ENCODE results near the gene PRODH.
"Not testable (repeated sequence)": the region's sequence is repeated elsewhere in the genome, so short reads cannot be mapped to it uniquely, and the experiment has no call there.

PRODH gene

GRCh38 chr22:18912264-18912946 lies 23.7 kb downstream of the PRODH start:
- H3K9ac ChIP-seq (ENCODE audit: low read depth, low read length); H3K4me3 ChIP-seq (ENCODE audit: low read length); H3K27me3 ChIP-seq (ENCODE audit: control insufficient read depth, insufficient read depth, low read length); H3K36me3 ChIP-seq (ENCODE audit: insufficient read depth, low read length); H3K4me2 ChIP-seq (ENCODE audit: low read length); H3K9me3 ChIP-seq (replicated peaks; ENCODE audit: low read length); H3K4me1 ChIP-seq (ENCODE audit: control insufficient read depth, insufficient read depth, low read length): not testable (repeated sequence)

DNA sequence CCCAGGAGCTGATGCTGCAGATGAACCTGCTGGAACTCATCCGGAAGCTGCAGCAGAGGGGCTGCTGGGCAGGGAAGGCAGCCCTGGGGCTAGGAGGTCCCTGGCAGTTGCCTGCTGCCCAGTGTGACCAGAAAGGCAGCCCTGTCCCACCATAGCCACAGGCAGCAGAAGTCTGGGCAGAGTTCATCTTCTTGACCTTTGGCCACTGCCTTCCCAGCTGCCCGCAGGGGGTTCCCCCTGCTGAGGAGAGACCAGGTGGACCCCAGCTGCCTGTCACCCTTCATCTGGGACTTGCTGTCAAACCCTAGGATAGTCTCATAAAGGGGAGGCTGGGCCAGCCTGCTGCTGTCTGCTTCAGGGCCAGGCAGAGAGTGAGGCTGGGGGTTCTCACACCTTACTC lies 24.6 kb downstream of the PRODH start:
- H3K9ac ChIP-seq (ENCODE audit: low read depth, low read length); H3K4me2 ChIP-seq (ENCODE audit: low read length); H3K9me3 ChIP-seq (replicated peaks; ENCODE audit: low read length); H3K27me3 ChIP-seq (ENCODE audit: control insufficient read depth, insufficient read depth, low read length); H3K4me1 ChIP-seq (ENCODE audit: control insufficient read depth, insufficient read depth, low read length); H3K36me3 ChIP-seq (ENCODE audit: insufficient read depth, low read length); H3K4me3 ChIP-seq (ENCODE audit: low read length): not testable (repeated sequence)

DNA sequence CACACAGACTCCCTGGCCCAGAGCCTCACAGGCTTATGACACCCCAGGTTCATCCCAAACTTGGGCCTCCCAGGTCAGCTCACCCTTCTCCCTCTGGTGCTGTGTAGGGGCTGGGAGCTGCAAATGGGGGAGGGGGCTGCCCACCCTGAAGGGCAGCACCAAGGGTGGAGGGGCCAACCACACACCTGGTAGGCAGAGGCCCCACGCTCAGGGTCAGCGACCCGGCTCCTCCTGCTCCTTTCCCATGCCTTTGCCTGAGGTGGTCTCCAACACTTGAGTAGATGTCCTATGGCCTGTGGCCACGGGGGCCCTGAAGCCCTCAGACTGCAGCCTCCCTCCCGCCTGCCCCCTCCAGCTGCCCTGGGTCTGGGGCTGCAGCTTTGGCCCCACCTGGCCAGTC lies 26.5 kb downstream of the PRODH start:
- Histone ChIP-seq H3K36me3 (ENCODE audit: insufficient read depth, low read length) (no peaks in the 10 kb centered on the region), H3K4me2 (ENCODE audit: low read length) (no peak overlapping the region), H3K27me3 (ENCODE audit: control insufficient read depth, insufficient read depth, low read length) (no peaks in the 10 kb centered on the region), H3K9me3 (replicated peaks; ENCODE audit: low read length) (no peaks in the 10 kb centered on the region), H3K9ac (ENCODE audit: low read depth, low read length) (no peak overlapping the region), H3K4me3 (ENCODE audit: low read length) (no peak overlapping the region), H3K4me1 (ENCODE audit: control insufficient read depth, insufficient read depth, low read length) (no peaks in the 10 kb centered on the region)

GRCh38 chr22:18906896-18907295 lies 29.2 kb downstream of the PRODH start:
- no peaks in the 10 kb centered on the region for H3K9me3 ChIP-seq (replicated peaks; ENCODE audit: low read length)
- H3K4me1 ChIP-seq (ENCODE audit: control insufficient read depth, insufficient read depth, low read length): no peaks in the 10 kb centered on the region
- no peaks in the 10 kb centered on the region for H3K27me3 ChIP-seq (ENCODE audit: control insufficient read depth, insufficient read depth, low read length)
- no peak overlapping the region for H3K9ac ChIP-seq (ENCODE audit: low read depth, low read length)
- H3K4me3 ChIP-seq (ENCODE audit: low read length): no peak overlapping the region
- H3K36me3 ChIP-seq (ENCODE audit: insufficient read depth, low read length): no peaks in the 10 kb centered on the region
- H3K4me2 ChIP-seq (ENCODE audit: low read length): no peak overlapping the region

GRCh38 chr22:18906410-18906745 lies 29.7 kb downstream of the PRODH start:
- not testable (repeated sequence) for H3K4me1 ChIP-seq (ENCODE audit: control insufficient read depth, insufficient read depth, low read length)

DNA sequence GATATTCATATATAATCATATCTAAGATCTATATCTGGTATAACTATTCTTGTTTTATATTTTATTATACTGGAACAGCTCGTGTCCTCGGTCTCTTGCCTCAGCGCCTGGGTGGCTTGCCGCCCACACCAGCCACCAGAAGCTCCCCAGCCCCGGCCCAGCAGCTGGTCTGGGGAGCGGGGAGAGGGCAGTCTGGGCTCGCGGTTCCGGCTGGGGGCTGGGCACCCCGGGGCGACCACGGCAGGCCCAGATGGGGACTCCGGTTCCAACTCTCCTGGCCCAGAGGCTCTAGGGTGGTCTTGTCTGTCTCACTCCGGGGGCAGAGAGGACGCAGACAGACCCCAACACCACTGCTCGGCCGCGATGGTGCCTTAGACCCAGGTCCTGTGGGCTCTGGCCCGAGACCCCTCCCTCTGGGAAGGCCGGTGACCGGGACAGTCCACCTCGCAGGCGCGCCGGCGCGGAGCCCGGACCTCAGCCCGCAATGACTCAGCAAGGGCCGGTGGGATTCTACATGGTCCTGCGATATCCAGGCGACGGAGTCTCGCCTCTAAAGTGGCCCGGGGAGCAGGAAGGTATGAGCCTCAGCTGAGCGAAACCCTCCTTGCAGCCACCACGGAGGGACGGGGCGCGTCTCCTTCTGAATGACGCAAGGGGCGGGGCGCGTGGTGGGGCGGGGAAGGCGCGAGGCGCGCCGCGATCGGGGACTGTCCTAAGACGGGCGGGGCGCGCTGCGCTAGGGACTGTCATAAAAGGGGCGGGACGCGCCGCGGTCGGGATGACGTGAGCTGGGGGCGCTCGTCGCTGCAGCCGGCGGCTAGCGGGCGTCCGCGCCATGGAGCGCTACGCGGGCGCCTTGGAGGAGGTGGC lies 30.3 kb downstream of the PRODH start, which contains the start of gene DGCR6:
DGCR6 (plus strand) TSS at position 781 of the 870 bp plus-strand sequence; CDS start at position 836, 55 bp downstream.
- no peaks in the 10 kb centered on the region for H3K4me1 ChIP-seq (ENCODE audit: control insufficient read depth, insufficient read depth, low read length)
- no peaks in the 10 kb centered on the region for H3K36me3 ChIP-seq (ENCODE audit: insufficient read depth, low read length)
- no peak within 1 kb of the TSS for H3K4me3 ChIP-seq (ENCODE audit: low read length)
- no peak within 1 kb of the TSS for H3K4me2 ChIP-seq (ENCODE audit: low read length)
- no peak within 1 kb of the TSS for H3K9ac ChIP-seq (ENCODE audit: low read depth, low read length)
- H3K27me3 ChIP-seq (ENCODE audit: control insufficient read depth, insufficient read depth, low read length): no peaks in the 10 kb centered on the region
- H3K9me3 ChIP-seq (replicated peaks; ENCODE audit: low read length): no peaks in the 10 kb centered on the region

More at GRCh38 chr22:18906410-18906745, 29.7 kb downstream of the PRODH start:
- not testable (repeated sequence) for H3K4me2 ChIP-seq (ENCODE audit: low read length); H3K9ac ChIP-seq (ENCODE audit: low read depth, low read length); H3K4me3 ChIP-seq (ENCODE audit: low read length); H3K9me3 ChIP-seq (replicated peaks; ENCODE audit: low read length); H3K27me3 ChIP-seq (ENCODE audit: control insufficient read depth, insufficient read depth, low read length); H3K36me3 ChIP-seq (ENCODE audit: insufficient read depth, low read length)

DNA sequence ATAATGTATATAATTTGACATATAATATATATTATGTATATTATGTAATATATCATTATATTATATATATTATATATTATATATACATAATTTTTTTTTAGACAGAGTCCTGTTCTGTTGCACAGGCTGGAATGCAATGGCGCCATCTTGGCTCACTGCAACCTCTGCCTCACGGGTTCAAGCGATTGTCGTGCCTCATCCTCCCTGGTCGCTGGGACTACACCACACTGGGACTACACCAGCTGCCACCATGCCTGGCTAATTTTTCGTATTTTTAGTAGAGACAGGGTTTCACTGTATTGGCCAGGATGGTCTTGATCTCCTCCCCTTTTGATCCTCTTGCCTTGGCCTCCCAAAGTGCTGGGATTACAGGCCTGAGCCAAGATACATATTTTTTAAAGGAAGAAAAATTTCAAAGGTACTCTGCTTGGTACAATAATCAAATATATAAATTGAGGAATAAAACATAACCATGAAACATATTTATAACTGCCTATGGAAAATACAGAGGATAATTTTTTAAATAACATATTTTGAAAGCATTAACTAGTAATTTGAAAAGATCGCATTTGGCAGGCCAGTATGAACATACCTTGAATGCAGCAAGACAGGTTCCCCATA lies 39.9 kb downstream of the PRODH start:
- H3K9ac ChIP-seq (ENCODE audit: low read depth, low read length); H3K9me3 ChIP-seq (replicated peaks; ENCODE audit: low read length); H3K4me2 ChIP-seq (ENCODE audit: low read length); H3K4me3 ChIP-seq (ENCODE audit: low read length); H3K27me3 ChIP-seq (ENCODE audit: control insufficient read depth, insufficient read depth, low read length); H3K4me1 ChIP-seq (ENCODE audit: control insufficient read depth, insufficient read depth, low read length); H3K36me3 ChIP-seq (ENCODE audit: insufficient read depth, low read length): not testable (repeated sequence)

DNA sequence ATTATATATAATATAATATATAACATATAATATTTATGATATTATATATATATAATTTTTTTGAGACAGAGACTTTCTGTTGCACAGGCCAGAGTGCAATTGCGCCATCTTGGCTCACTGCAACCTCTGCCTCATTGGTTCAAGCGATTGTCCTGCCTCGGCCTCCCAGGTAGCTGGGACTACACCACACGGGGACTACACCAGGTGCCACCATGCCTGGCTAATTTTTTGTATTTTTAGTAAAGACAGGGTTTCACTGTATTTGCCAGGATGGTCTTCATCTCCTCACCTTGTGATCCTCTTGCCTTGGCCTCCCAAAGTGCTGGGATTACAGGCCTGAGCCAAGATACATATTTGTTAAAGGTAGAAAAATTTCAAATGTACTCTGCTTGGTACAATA lies 42.3 kb downstream of the PRODH start:
- not testable (repeated sequence) for H3K4me3 ChIP-seq (ENCODE audit: low read length); H3K27me3 ChIP-seq (ENCODE audit: control insufficient read depth, insufficient read depth, low read length); H3K4me2 ChIP-seq (ENCODE audit: low read length); H3K4me1 ChIP-seq (ENCODE audit: control insufficient read depth, insufficient read depth, low read length); H3K36me3 ChIP-seq (ENCODE audit: insufficient read depth, low read length); H3K9ac ChIP-seq (ENCODE audit: low read depth, low read length); H3K9me3 ChIP-seq (replicated peaks; ENCODE audit: low read length)

DNA sequence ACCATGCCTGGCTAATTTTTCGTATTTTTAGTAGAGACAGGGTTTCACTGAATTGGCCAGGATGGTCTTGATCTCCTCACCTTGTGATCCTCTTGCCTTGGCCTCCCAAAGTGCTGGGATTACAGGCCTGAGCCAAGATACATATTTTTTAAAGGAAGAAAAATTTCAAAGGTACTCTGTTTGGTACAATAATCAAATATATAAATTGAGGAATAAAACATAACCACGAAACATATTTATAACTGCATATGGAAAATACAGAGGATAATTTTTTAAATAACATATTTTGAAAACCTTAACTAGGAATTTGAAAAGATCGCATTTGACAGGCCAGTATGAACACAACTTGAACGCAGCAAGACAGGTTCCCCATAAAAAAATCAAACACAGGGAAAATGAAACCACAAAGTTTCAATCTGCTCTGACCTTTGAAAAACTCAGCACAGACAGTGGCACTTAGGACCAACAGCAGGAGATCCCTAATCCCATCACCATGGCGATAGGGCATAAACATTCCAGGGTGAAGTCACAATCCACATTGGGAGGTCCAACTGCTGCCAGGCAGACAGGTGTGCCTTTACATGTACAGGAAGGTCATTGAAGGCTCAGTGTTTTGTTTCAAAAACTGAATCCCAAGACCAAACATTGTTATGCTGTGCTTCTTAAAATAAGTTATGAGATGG lies 45.4 kb downstream of the PRODH start:
- H3K4me3 ChIP-seq (ENCODE audit: low read length); H3K9me3 ChIP-seq (replicated peaks; ENCODE audit: low read length); H3K4me1 ChIP-seq (ENCODE audit: control insufficient read depth, insufficient read depth, low read length); H3K4me2 ChIP-seq (ENCODE audit: low read length); H3K9ac ChIP-seq (ENCODE audit: low read depth, low read length); H3K27me3 ChIP-seq (ENCODE audit: control insufficient read depth, insufficient read depth, low read length); H3K36me3 ChIP-seq (ENCODE audit: insufficient read depth, low read length): not testable (repeated sequence)

DNA sequence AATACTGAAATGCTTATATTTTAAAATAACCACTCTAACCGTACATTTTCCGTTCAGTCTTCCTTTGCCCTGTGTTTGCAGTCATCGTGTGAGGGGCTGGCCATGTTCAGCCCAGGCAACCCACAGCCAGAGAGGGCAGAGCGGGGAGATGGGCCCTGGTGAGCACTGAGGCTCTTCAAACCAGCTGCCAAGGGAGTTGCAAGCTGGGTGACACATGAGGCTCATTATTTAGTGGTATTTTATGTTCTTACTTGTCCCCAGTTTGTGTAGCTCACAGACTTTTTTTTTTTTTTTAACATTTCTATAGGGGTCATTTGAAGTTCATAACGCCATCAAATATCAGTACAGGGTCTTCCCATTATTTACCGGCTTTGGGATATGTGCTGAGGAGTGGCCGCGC lies 48.0 kb downstream of the PRODH start:
- H3K27me3 ChIP-seq (ENCODE audit: control insufficient read depth, insufficient read depth, low read length): no peaks in the 10 kb centered on the region
- no peak overlapping the region for H3K4me3 ChIP-seq (ENCODE audit: low read length)
- no peak overlapping the region for H3K9ac ChIP-seq (ENCODE audit: low read depth, low read length)
- no peaks in the 10 kb centered on the region for H3K4me1 ChIP-seq (ENCODE audit: control insufficient read depth, insufficient read depth, low read length)
- no peaks in the 10 kb centered on the region for H3K36me3 ChIP-seq (ENCODE audit: insufficient read depth, low read length)
- H3K4me2 ChIP-seq (ENCODE audit: low read length): no peak overlapping the region
- no peaks in the 10 kb centered on the region for H3K9me3 ChIP-seq (replicated peaks; ENCODE audit: low read length)

DNA sequence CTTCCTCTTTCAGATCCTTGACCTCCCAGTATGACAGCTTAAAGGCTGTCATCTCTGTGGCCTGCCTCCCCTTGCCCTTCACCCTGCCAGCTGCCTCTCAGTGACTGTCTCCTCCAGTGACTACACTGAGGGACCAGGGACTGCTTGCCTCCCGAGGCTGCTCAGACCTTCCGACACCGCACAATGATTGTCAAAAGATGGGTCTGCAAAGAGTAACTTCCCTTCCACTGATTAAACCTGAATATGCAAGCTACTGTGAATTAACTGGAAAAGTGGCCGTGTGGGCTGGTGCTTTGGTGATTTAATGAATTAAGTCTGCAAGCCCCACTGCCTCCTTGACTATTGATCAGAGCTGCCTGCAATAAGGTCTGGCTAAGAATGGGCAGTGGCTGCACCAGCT lies 51.6 kb downstream of the PRODH start:
- not testable (repeated sequence) for H3K4me1 ChIP-seq (ENCODE audit: control insufficient read depth, insufficient read depth, low read length); H3K9me3 ChIP-seq (replicated peaks; ENCODE audit: low read length); H3K4me3 ChIP-seq (ENCODE audit: low read length); H3K36me3 ChIP-seq (ENCODE audit: insufficient read depth, low read length); H3K4me2 ChIP-seq (ENCODE audit: low read length); H3K27me3 ChIP-seq (ENCODE audit: control insufficient read depth, insufficient read depth, low read length); H3K9ac ChIP-seq (ENCODE audit: low read depth, low read length)
